Measurements from ENCODE around the gene DNPEP.
"Not testable (repeated sequence)": the region's sequence is repeated elsewhere in the genome, so short reads cannot be mapped to it uniquely, and the experiment has no call there.

Gene DNPEP

GRCh38 chr2:219399716-219400478 lies 12.2 kb upstream of the DNPEP start:
- no peak for DNase-seq

- DNase-seq = no peak
Measured at GRCh38 chr2:219398721-219399363, 11.1 kb upstream of the DNPEP start.

DNA sequence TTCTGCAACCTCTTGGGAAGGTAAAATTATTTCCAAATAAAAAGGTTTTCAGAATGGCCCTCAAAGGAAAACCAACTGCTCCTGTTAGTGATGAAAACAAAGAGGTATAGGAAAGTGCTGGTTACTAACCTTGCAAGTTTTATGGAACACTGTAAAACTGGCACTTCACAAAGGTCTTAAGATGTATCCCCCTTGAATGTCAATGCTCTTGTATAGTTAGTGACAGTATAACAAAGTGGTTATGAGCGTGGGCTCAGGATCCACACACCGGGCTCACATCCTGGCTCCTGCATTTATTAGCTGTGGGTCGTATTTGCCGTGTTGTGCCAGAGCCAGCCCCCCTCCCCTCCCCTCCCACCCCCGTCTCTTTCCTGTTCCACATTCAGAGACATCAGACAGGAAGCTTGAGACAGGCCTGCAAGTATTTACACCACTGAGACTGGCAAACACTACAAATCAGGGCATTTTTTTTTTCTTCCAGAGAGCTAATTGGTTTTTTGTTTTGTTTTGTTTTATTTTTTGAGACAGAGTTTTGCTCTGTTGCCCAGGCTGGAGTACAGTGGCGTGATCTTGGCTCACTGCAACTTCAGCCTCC lies 9.2 kb upstream of the DNPEP start:
- no peak for DNase-seq

DNA sequence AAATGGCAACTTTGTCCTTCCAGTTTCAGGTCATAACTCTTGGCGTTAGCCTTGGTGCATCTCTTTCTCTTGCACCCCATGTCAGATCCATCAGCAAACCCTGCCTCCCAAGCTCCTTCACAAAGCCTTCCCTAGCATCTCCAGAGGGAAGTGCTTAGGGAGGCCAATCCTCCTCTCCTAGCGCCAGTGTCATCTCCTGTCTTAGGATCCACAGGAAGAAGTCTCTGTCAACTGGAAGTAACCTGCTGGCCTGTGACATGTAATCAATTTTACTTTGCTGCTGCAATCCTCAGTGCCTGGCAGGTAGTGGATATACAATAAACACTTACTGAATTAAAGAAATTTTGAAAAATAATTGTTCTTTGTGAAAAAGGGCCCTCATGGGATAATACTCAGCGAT lies 7.9 kb upstream of the DNPEP start:
- DNase-seq = no peak

- not testable (repeated sequence) for DNase-seq
Measured at GRCh38 chr2:219395056-219395455, 7.3 kb upstream of the DNPEP start.

- DNase-seq = no peak
Measured at GRCh38 chr2:219392754-219393153, 5.0 kb upstream of the DNPEP start.

GRCh38 chr2:219388907-219389156 lies 1.1 kb upstream of the DNPEP start:
- no peak for DNase-seq

DNA sequence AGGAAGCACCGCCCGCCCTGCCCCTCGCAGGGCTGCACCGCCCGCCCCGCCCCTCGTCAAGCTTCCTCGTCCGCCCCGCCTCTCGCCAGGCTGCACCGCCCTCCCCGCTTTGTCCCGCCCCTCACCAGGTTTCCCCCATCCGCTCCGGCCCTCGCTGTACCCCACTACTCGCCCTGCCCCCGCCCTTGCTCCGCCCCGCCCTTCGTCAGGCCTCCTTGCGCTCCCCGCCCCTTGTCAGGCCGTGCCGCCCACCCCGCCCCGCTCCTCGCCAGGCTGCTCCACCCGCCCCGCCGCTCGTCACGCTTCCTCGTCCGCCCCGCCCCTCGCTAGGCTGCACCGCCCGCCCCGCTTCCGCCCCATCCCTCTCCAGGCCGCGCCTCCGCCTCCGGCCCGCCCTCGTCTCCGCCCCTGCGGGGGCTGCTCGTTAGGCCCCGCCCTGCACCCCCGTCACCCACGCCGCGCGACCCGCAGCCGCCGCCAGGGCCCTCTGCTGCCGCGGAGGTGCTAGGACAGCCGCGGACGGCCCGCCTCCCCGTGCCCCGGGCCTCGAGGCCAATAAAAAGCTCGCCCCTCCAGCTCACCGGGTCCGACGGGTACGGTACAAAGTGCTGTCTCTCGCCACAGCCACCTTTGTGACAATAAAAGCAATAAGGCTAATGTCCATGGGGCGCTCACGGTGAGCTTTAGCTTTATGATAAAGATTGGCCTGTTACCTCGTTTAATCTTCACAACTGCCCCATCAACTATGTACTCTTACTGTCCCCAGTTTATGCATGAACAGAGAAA lies 602 bp upstream of the DNPEP start:
- DNase-seq = peak; percentile 44 to 82

DNA sequence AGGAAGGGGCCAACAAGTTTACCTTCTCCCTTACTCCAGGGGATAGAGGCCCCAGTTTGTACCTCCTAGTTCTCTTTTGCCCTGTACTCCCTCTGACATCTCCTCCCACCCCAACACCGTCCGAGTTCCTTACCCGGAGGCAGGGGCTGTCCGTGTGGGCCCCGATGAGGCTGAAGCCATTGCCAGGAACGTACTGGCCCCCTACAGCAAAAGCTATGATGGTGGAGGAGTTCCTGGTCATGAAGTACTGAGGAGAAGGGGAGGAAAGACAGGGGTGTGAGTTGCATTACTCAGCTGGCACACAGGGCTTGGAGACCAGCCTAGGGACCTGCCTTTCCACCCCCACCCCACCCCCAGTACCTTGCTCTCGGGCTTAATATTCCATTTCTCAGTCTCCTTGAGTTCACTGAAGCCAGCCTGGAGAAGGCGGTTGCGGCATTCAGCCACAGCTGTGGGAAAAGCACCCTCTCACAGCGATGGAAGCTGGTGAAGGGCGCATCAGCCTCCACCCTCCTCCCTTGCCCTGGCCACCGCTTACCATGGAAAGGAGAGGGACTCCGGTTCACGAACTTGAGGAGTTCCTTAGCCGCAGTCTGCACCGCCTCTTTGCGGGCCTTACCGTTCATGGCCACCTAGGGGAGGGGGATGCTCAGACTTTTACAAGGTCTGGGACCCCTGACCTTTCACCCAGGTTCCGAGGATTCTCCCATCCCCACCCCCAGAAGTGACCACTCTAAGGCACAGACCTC lies 1.0 kb downstream of the DNPEP start:
- DNase-seq = no peak

DNA sequence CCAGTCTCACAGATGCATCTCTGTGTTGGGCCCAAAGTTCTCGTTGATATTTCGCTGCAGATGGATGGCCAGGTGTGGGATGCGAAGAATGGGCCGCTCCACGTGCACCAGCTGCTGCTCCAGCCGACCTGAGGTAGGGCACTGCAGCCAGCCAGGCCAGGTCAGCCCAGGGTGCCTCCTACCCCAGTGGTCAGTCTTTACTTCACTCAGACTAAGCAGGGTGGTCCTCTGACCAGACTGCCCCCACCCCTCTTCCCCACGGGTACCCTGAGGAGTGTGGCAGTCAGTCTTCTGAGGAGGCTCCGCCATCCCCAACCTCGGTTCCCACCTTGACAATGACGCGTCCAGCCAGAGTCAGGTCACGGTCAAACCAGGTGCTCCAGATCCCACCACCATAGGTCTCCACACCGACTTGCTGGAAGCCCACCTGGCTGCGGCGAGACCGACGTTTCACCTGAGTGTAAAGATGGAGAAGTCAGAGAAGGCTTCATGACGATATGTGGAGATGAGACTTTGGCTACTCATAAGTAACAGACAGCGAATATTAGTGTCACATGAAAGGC lies 1.7 kb downstream of the DNPEP start:
- DNase-seq = no peak

DNA sequence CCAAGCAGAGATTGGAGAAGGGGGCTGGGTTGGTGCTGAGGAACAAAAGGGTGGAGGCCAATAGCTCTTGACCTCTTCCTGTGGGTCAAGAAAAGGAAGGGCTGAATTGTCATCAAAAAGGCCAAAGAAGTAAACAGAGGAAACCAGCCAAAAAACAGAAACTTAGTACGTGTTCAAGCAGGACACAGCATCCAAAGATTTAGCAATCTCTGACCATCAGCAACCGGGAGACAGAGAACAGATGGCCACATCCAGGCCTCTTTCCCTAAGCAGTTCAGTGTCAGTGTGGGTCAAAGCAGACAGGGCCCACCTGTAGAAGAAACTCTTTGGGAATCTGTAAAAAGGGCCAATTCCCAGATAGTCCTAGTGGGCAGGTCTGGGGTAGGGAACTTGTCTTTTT lies 2.9 kb downstream of the DNPEP start:
- DNase-seq = no peak

DNA sequence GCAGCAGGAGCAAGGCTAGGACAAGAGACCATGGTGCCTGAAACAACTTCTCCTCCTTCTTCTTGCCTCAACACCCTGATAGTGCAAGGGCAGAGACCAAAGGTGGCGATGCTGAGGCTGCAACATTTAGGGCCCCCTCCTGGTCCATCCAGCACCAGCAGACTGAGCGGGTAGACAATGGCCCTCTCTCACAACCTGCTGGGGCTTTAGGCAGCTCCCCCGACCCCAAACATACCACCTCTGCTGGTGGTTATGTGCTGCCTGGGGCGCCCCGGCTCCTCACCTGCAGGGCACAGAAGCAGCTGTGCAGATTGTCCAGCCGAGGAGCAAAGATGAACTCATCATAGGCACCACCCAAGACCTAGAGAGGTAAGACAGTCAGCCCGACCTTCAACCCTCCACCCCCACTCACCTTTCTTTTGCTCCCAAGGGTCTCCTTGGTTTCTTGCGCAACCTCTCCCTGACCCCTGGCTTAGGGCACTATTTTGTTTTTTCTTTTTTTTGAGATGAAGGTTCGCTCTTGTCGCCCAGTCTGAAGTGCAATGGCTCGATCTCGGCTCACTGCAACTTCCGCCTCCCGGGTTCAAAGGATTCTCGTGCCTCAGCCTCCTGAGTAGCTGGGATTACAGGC lies 3.5 kb downstream of the DNPEP start:
- DNase-seq = no peak

DNA sequence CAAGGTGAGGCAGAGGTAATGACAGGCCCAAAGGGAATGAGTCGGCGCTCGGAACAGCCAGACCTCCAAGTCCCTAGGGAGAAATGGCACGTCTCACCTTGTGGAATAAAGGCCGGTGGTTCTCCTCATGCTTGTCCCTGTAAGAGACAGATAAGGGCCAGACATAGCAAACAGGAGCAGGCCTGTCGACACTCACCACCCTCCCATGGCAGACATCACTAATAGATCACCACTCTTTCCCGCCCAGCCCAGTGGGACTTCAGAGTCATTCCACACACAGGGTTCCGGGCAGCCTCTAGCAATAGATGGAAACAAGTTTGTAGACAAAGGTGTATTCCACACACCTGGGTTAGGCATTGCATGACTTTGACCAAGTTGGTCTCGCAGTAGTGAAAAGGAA lies 6.3 kb downstream of the DNPEP start:
- DNase-seq = no peak

DNA sequence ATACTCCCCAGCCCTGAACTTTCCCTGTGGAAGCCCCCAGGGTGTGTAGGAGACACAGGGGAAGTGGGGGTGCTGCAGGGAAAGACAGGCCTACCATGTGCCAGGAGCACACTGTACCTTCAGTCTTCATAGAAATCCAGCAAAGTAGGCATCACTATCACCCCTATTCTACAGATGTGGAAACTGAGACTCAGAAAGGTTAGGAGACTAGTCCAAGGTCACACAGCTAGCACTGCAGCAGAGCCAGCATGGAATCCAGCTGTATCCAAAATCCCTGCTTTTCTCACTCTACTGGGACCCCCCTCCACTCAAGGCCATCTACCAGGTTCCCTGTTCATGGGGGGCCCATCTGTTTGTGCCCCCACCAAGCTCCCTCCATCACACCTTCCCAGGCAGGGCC lies 6.8 kb downstream of the DNPEP start:
- DNase-seq = no peak

DNA sequence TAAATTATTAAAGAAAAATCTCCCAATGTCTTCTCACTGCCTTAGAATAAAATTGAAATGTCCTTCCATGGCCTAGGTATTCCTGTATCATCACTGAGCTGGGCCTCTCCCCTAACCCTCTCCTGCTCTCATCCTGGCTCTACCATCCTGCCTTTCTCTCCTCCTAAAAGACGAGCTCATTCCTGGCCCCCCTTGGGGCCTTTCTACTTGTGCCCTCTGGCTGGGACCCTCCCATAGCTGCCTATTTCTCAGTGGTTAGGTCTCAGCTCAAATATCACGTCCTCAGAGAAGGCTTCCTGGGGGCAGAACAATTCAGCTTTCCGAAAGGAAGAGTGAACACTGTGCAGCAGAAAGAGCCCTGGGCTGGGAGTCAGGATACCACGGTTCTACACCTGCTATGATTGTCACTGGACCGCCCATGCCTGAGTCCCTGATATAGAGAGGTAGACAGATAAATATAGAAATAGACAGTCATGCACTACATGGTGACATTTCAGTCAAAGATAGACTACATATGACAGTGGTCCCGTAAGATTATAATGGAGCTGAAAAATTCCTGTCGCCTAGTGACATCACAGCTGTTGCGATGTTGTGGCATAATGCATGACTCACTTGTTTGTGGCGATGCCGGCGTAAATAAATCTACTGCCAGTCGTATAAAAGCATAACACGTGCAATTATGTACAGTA lies 9.4 kb downstream of the DNPEP start:
- no peak for DNase-seq

DNA sequence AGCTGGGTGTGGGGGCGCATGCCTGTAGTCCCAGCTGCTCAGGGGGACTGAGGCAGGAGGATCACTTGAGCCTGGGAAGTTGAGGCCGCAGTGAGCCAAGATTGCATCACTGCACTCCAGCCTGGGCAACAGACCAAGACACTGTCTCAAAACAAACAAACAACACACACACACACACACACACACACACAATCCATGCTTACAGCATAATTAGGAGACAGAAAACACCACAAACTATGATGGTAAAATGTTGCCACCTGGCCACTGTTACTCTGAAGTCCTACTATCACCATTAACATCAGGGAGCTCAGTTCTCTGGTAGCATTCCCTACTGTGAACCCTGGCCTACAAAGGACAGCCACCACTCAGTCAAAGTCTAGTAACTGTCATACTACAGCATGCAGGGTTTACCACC lies 18.3 kb downstream of the DNPEP start:
- no peak for DNase-seq

- DNase-seq = no peak
Measured at GRCh38 chr2:219368690-219369191, 19.0 kb downstream of the DNPEP start.

GRCh38 chr2:219362524-219363164 lies 25.1 kb downstream of the DNPEP start:
- DNase-seq = no peak

GRCh38 chr2:219362072-219362471 lies 25.6 kb downstream of the DNPEP start:
- DNase-seq = no peak

GRCh38 chr2:219358170-219359075 lies 29.3 kb downstream of the DNPEP start:
- no peak for DNase-seq
